CD4-positive, alpha-beta memory T cell (primary cell): Measurements from ENCODE around the gene CACNA1H. TPM values are rescaled to one million over a fixed set of nuclear protein-coding genes. Genes with fewer than 3 reads are reported as not detected.
"Not testable (repeated sequence)": the region's sequence is repeated elsewhere in the genome, so short reads cannot be mapped to it uniquely, and the experiment has no call there.

Experiments used
- CTCF ChIA-PET: fragments of 350-600 bp; sonication (Branson Sonifier 250); formaldehyde crosslinking; loops from one replicate; lab custom pipeline; 2021; ENCODE audit warnings: inconsistent platforms; ENCODE audit not compliant: partially characterized antibody; lab: Charles Lee
- POLR2A ChIA-PET: fragments of 350-600 bp; sonication (Branson Sonifier 250); formaldehyde crosslinking; loops from one replicate; lab custom pipeline; 2021; ENCODE audit not compliant: partially characterized antibody; lab: Charles Lee
- DNase-seq, 5 donors: peaks; one replicate each; pipeline versions ENCODE4 v3.0.0 to v3.0.0-alpha.2; 2020 to 2022; ENCODE audit warnings: mixed read lengths in 1 of 5
- H3K27ac ChIP-seq: one replicate; pipeline ENCODE4 v1.7.0; 2013; ENCODE audit warnings: low read depth, low read length
- H3K27me3 ChIP-seq: 2 replicates; pipeline ENCODE4 v1.7.0; 2013; ENCODE audit warnings: mild to moderate bottlenecking, low read length, moderate library complexity; ENCODE audit not compliant: insufficient read depth
- H3K36me3 ChIP-seq: 2 replicates; pipeline ENCODE4 v1.7.0; 2013; ENCODE audit warnings: mild to moderate bottlenecking, low read length, moderate library complexity; ENCODE audit not compliant: insufficient read depth
- H3K4me1 ChIP-seq: 2 replicates; pipeline ENCODE4 v1.7.0; 2013; ENCODE audit warnings: mild to moderate bottlenecking, low read length, moderate library complexity; ENCODE audit not compliant: insufficient read depth
- H3K4me3 ChIP-seq, 2 donors: one replicate each; pipeline ENCODE4 v1.7.0; 2013; ENCODE audit warnings: low read length in 2 of 2, mild to moderate bottlenecking in 1 of 2
- H3K9me3 ChIP-seq, 2 donors: one replicate each; pipeline ENCODE4 v1.7.0; 2013; ENCODE audit warnings: low read length in 2 of 2, control low read depth in 1 of 2; ENCODE audit not compliant: control insufficient read depth in 1 of 2
- H3K27ac Mint-ChIP-seq, 7 donors: one replicate each; pipeline ENCODE4 v1.8.0; 2020 to 2021; ENCODE audit warnings: mixed read lengths in 7 of 7, mild to moderate bottlenecking in 6 of 7, inconsistent platforms in 3 of 7, moderate library complexity in 3 of 7
- H3K27me3 Mint-ChIP-seq, 2 donors: one replicate each; pipeline ENCODE4 v1.8.0; 2020 to 2021; ENCODE audit warnings: mixed read lengths in 2 of 2
- H3K36me3 Mint-ChIP-seq, 2 donors: one replicate each; pipeline ENCODE4 v1.8.0; 2020 to 2021; ENCODE audit warnings: mixed read lengths in 2 of 2, inconsistent platforms in 1 of 2, mild to moderate bottlenecking in 1 of 2
- H3K4me1 Mint-ChIP-seq, 4 donors: one replicate each; pipeline ENCODE4 v1.8.0; 2020 to 2021; ENCODE audit warnings: mixed read lengths in 4 of 4, mild to moderate bottlenecking in 1 of 4
- H3K4me3 Mint-ChIP-seq, 8 donors: one replicate each; pipeline ENCODE4 v1.8.0; 2020 to 2021; ENCODE audit warnings: mixed read lengths in 8 of 8, mild to moderate bottlenecking in 7 of 8, moderate library complexity in 6 of 8, inconsistent platforms in 3 of 8
- H3K9me3 Mint-ChIP-seq, 8 donors: one replicate each; pipeline ENCODE4 v1.8.0; 2020 to 2021; ENCODE audit warnings: mixed read lengths in 8 of 8, mild to moderate bottlenecking in 5 of 8, inconsistent platforms in 3 of 8, moderate library complexity in 1 of 8
- intact Hi-C: fragments of 100-400 bp; cut with micrococcal nuclease; formaldehyde crosslinking; loops from one replicate; pipeline ENCODE4 v1.15.1; 2023
- polyA plus RNA-seq, 2 donors: library from polyadenylated mRNA; unstranded; fragments of 300-500 nt; fragmentation: Illumina TruSeq; gene quantifications; one replicate each; pipeline ENCODE4 v1.2.3, GENCODE V29; 2021
- total RNA-seq, 2 experiments: library from RNA; stranded (reverse); gene quantifications; one replicate each; pipeline ENCODE4 v1.2.3, GENCODE V29; 2021

Gene CACNA1H
- total and polyA plus RNA-seq, 4 experiments from 2014 or later: 0.48 to 2.1 (median 1.5) TPM

DNA sequence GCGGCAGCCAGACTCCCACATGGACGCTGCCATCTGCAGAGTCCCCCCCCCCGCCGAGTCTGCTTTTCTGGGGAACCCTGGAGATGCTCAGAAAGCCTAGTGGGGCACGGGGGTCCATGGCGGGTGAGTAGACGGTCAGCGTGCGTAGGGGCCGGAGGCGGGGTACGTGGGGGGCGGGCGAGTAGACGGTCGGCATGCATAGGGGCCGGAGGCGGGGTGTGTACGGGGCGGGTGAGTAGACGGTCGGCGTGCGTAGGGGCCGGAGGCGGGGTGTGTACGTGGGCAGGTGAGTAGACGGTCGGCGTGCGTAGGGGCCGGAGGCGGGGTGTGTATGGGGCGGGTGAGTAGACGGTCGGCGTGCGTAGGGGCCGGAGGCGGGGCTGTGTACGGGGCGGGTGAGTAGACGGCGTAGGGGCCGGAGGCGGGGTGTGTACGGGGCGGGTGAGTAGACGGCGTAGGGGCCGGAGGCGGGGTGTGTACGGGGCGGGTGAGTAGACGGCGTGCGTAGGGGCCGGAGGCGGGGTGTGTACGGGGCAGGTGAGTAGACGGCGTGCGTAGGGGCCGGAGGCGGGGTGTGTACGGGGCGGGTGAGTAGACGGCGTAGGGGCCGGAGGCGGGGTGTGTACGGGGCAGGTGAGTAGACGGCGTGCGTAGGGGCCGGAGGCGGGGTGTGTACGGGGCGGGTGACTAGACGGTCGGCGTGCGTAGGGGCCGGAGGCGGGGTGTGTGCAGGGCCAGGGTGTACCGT, 32.7 kb downstream of the CACNA1H start:
- H3K4me3 Mint-ChIP-seq, H3K27ac ChIP-seq, H3K4me1 ChIP-seq, H3K36me3 Mint-ChIP-seq, H3K9me3 Mint-ChIP-seq, H3K27ac Mint-ChIP-seq, H3K27me3 Mint-ChIP-seq, H3K27me3 ChIP-seq, DNase-seq, CTCF ChIA-PET, H3K4me3 ChIP-seq, H3K4me1 Mint-ChIP-seq, intact Hi-C loops, H3K9me3 ChIP-seq, H3K36me3 ChIP-seq, POLR2A ChIA-PET: not testable (repeated sequence)

DNA sequence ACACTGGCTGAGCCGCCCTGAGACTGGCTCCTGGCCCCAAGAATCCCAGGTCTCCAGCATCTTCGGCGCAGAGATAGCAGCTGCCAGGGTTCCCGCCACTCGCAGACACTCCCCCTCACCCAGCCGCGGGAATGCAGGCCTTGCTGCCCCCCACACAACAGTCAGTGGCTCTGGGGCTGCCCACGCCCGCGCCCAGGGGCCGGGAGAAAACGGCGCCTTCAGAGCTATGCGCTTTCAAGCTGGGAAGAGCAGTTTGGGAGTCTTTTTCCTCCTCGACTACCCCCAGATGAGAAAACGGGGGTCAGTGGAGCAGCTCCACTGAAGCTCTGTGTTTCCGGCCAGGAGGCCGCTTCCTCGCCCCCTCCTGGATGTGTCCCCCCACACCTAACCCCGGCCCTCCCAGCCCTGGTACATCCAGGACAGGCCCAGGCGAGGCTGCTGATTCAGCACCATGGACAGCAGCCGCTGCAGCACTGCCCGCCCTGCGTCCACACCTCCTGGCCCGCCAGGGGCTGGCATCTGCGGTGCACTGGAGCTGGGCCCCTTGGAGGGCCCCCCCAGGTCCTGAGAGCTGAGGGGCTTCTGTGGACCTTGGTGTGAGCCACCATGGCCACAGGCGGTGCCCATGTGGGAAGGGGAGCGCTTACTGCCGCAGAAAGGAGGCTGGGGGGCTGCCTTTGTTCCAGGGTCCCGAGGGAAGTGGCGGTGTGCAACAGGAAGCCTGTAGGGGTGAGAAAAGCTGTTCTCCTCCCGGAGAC, 35.7 kb downstream of the CACNA1H start:
- ChIA-PET POLR2A (no interaction called here), CTCF (no interaction called here)
- Histone ChIP-seq H3K4me1 (no peaks in the 10 kb centered on the region), H3K9me3 (no peaks in the 10 kb centered on the region), H3K36me3 (no peaks in the 10 kb centered on the region), H3K27ac (no peak overlapping the region), H3K4me3 (no peak overlapping the region), H3K27me3 (no peaks in the 10 kb centered on the region)
- H3K27me3 Mint-ChIP-seq: peaks cover 0 to 2% of the 10 kb centered on the region in 2 donors
- intact Hi-C loops: no loop called here
- H3K4me1 Mint-ChIP-seq: no peaks in the 10 kb centered on the region
- H3K27ac Mint-ChIP-seq: peak overlapping the region in 1 of 7 donors; percentile 45
- H3K36me3 Mint-ChIP-seq: no peaks in the 10 kb centered on the region
- H3K4me3 Mint-ChIP-seq: no peak overlapping the region
- DNase-seq: peak; percentile 43 to 51 (median 49)
- peaks cover 0 to 3% (median 0%) of the 10 kb centered on the region in 8 donors for H3K9me3 Mint-ChIP-seq

DNA sequence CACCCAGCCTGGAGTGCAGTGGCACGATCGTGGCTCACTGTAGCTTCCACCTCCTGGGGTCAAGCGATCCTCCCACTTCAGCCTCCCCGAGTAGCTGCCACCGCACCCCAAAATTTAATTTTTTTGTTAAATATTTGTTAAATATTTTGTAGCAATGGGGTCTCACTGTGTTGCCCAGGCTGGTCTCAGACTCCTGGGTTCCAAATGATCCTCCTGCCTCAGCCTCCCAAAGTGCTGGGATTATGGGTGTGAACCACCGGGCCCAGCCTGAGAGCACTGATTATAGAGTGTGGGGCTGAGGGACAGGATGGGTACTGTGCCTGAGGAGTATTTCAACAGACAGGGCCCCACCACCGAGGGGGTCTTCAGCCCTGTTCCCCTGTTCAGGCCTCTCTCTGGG, 36.5 kb downstream of the CACNA1H start:
- Mint-ChIP-seq H3K4me1 (no peaks in the 10 kb centered on the region), H3K36me3 (no peaks in the 10 kb centered on the region), H3K27me3 (peaks cover 0 to 2% of the 10 kb centered on the region in 2 donors), H3K4me3 (no peak overlapping the region), H3K9me3 (peaks cover 0 to 3% (median 0%) of the 10 kb centered on the region in 8 donors), H3K27ac (peak overlapping the region in 1 of 7 donors; percentile 30)
- intact Hi-C loops: no loop called here
- POLR2A ChIA-PET: no interaction called here
- CTCF ChIA-PET: no interaction called here
- DNase-seq: no peak
- Histone ChIP-seq H3K4me3 (no peak overlapping the region), H3K27ac (no peak overlapping the region), H3K4me1 (no peaks in the 10 kb centered on the region), H3K36me3 (no peaks in the 10 kb centered on the region), H3K9me3 (no peaks in the 10 kb centered on the region), H3K27me3 (no peaks in the 10 kb centered on the region)

DNA sequence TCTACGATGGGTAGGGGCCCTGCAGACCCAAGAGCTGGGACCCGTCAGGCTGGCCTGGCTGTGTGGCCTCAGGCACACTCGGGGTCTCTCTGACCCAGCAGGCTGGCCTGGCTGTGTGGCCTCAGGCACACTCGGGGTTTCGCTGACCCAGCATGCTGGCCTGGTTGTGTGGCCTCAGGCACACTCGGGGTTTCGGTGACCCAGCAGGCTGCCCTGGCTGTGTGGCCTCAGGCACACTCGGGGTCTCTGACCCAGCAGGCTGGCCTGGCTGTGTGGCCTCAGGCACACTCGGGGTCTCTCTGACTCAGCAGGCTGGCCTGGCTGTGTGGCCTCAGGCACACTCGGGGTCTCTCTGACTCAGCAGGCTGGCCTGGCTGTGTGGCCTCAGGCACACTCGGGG, 37.9 kb downstream of the CACNA1H start:
- H3K9me3 ChIP-seq, CTCF ChIA-PET, H3K27ac Mint-ChIP-seq, H3K36me3 Mint-ChIP-seq, POLR2A ChIA-PET, H3K27ac ChIP-seq, H3K27me3 Mint-ChIP-seq, H3K36me3 ChIP-seq, DNase-seq, H3K4me3 ChIP-seq, intact Hi-C loops, H3K9me3 Mint-ChIP-seq, H3K27me3 ChIP-seq, H3K4me3 Mint-ChIP-seq, H3K4me1 ChIP-seq, H3K4me1 Mint-ChIP-seq: not testable (repeated sequence)

DNA sequence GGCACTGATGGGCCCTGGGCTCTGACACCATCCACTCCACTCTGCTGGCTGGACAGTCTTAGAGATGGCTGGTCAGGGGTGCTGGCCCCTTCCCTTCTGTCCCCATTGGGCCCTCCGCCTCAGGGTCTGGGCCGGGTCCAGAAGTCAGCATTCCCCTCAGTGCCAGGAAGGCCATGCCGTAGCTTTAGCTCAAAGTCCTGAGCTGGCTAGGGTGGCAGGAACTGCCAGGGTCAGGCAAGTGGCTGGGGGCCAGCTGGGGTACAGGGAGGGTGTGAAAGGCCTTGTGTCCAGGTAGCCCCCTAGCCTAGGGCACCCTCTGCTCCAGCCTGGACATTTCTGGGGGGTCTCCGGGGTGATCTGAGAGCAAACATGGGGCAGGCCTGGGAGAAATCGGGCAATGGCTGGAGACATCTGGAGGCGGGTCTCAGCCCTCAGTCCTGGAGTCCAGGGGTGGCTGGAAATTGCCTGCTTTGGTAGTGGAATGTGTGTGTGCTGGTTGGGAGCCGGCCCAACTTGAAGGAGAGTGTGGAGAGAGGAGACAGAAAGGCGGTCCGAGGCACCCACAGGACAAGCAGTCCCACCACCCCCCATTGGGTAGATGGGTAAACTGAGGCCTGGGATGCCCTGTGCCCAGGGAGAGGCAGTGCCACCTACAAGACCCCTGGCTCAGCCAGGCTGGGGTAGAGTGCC, 39.6 kb downstream of the CACNA1H start:
- H3K4me3 Mint-ChIP-seq: no peak overlapping the region
- H3K4me1 ChIP-seq: no peaks in the 10 kb centered on the region
- no peak overlapping the region for H3K4me3 ChIP-seq
- CTCF ChIA-PET: no interaction called here
- no peaks in the 10 kb centered on the region for H3K9me3 ChIP-seq
- H3K36me3 ChIP-seq: no peaks in the 10 kb centered on the region
- H3K27ac Mint-ChIP-seq: no peak overlapping the region
- H3K36me3 Mint-ChIP-seq: no peaks in the 10 kb centered on the region
- POLR2A ChIA-PET: no interaction called here
- H3K27me3 ChIP-seq: no peaks in the 10 kb centered on the region
- H3K27ac ChIP-seq: no peak overlapping the region
- H3K27me3 Mint-ChIP-seq: peaks cover 0 to 2% of the 10 kb centered on the region in 2 donors
- peaks cover 0 to 3% (median 0%) of the 10 kb centered on the region in 4 donors for H3K4me1 Mint-ChIP-seq
- intact Hi-C loops: no loop called here
- DNase-seq: no peak
- peaks cover 0 to 3% (median 0%) of the 10 kb centered on the region in 8 donors for H3K9me3 Mint-ChIP-seq

DNA sequence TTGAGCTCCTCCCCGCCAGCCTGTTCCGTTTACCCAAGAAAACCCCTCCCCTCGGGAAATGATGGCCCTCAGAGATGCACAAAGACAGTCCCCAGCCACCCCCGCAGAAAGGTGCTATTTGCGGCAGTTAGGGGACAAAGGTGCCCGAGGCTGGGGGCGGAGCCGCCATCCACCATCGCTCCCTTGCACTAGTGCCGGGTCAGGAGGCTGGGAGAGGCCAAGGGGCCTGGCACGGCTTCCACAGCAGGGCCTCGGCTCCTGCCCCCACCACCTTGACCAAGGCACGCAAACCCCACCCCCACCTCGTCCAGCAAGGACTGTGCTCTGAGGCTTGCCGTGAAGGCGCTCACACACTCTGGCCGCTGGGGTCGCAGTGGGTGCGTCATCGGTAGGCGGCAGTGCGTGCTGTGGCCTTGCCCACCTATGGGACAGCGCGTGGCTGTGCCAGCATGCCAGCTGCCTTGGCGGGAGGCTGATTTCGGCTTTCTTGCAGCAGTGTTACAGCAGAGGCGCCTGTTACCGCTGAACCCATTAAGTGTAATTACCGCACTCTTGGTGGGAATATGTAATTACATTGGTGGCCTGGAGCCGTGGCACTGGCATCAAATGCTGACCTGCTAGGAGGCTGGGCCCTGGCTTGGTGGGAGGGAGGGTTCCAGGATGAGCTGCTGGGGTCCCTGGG, 40.4 kb downstream of the CACNA1H start:
- no peak for DNase-seq
- no peaks in the 10 kb centered on the region for H3K27me3 ChIP-seq
- no peaks in the 10 kb centered on the region for H3K4me1 ChIP-seq
- H3K9me3 ChIP-seq: no peaks in the 10 kb centered on the region
- Mint-ChIP-seq H3K27ac (no peak overlapping the region), H3K4me1 (peaks cover 0 to 3% (median 0%) of the 10 kb centered on the region in 4 donors), H3K36me3 (no peaks in the 10 kb centered on the region), H3K4me3 (no peak overlapping the region), H3K27me3 (peaks cover 0 to 2% of the 10 kb centered on the region in 2 donors), H3K9me3 (no peaks in the 10 kb centered on the region)
- POLR2A ChIA-PET: no interaction called here
- intact Hi-C loops: no loop called here
- H3K27ac ChIP-seq: no peak overlapping the region
- CTCF ChIA-PET: interaction anchor here (0.9 to 1.4 kb wide), 2 partner anchors 15 to 136 kb away, joined by 3 to 5 read pairs; no protein-coding TSS in a partner anchor
- no peak overlapping the region for H3K4me3 ChIP-seq
- no peaks in the 10 kb centered on the region for H3K36me3 ChIP-seq
